RKO (cell line): ENCODE measurements around the gene HIPK2.

Source experiments
- DNase-seq: peaks from one replicate; pipeline ENCODE4 v3.0.0-alpha.2; 2016; ENCODE audit warnings: low spot score

The HIPK2 gene

DNA sequence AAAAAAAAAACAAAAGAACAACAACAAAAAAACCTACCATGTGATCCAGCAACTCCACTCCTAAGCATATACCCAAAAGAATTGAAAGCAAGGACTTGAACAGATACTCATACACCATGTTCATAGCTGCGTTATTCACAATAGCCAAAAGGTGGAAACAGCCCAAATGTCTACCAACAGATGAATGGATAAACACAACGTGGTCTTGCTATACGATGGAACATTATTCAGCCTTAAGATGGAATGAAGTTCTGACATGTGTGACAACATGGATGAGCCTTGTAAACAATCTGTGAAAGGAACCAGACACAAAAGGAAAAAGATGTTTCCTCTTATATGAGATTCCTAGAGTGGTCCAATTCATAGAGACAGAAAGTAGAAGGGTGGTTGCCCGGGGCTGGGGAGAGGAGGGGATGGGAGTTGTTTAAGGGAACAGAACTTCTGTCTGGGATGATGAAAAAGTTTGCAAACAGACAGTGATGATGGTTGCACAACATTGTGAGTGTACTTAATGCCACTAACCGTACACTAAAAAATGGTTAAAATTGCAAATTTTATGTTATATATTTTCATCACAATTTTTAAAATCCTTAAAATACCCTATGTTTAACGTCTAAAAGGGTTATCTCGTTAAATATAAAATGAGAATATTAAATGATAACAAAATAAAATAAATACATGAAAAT lies 242.7 kb downstream of the HIPK2 start:
- no peak for DNase-seq

- DNase-seq, result no peak
These were observed 243.7 kb downstream of the HIPK2 start for GRCh38 chr7:139534096-139534495.

DNA sequence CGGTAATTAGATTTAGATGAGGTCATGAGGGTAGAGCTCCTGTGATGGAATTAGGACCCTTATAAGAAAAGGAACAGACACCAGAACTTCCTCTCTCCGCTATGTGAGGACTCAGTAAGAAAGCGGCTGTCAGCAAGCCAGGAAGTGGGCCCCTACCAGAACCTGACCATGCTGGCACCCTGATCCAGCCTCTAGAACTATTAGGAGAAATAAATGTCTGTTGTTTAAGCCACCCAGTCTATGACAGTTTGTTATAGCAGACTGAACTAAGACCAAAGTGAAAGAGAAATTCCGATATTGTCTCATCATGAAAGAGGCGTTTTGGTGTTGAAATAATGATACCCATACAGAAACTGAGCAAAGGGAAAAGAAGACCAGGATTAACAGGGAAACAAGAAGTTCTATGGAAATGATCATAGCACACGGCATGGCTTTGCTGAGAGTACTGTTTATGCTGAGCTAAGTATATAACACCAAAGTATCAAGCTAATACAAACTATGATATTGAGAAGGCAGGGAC lies 245.1 kb downstream of the HIPK2 start:
- no peak for DNase-seq

DNA sequence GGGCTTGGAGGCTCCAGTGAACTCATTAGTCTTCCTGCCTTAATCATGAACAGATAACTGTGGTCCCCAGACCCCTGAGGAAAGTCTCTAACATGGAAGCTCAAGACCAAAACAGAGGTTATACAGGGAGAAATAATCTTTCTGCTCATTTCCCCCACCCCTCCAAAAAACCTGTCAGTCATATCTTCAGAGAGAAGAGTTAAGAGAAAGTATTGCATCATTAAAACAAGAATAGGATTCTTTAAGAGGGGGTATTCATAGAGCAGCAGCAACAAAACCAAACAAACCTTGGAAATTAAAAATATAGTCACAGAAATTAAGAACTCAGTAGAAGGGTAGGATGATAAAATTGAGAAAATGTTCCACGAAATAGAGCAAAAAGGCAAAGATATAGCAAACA lies 246.7 kb downstream of the HIPK2 start:
- DNase-seq, result no peak

DNA sequence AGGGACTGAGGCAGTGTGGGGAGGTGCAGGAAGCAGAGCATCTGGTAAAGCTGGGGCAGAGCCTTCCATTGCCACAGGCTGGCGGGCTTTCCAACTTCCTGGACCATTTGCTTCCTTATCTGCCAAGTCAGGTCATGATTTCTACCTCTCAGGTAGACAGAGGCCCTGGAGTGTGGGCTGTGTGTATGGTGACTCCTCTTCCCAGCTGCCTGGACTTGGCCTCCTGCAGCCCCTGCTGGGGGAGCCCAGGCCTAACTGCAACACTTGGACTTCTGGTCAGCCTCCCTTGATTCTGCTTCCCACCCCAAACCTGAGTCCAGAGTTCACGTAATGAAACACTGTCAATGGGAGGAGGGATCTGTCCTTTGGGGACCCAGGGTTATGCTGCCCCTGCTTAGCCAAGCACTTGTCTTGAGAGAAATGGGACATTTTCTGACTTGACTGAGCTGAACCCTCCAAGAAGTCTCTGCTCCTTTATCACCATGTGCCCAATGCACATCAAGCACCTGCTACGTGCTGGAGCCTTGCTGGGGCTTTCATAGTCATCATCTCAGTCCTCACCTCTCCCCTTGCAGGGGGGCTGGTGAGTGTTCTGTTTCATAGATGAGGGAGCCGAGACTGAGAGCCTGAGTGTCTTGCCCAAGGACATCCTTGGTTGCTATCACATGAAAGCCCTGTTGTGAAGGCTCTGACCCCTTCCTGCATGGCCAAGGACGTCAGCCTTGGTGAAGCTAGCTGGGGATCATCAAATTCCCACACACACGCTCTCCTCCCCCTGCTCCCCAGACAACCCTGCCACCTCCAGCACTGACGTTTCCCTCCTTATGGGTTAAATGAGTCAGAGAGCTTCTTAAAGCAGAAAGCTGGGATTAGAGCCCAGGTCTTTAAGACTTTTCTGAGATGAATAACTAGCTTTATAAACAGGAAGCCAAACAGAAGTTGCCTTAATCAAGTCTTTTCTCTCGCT lies 250.9 kb downstream of the HIPK2 start:
- DNase-seq, result no peak

- no peak for DNase-seq
These were observed 252.0 kb downstream of the HIPK2 start for GRCh38 chr7:139525750-139526149.

DNA sequence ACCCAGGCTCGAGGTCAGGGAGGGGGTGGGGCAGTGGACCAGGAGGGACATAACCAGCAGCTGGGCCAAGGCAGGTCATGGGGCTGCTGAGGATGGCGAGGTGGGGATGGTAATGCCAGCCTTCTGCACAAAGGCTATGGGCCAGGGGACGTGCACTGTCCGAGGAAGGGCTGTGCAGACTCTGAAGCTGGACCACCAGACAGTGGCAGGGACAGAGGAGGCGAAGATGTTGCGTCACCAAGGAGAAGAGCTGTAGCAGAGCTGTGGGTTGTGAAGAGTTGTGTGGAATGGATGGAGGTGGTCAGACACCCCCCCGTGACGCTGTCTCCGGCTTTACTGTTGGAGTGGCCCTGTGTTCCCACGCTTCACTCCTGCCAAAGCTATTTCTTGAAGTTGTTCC lies 252.6 kb downstream of the HIPK2 start:
- no peak for DNase-seq

DNA sequence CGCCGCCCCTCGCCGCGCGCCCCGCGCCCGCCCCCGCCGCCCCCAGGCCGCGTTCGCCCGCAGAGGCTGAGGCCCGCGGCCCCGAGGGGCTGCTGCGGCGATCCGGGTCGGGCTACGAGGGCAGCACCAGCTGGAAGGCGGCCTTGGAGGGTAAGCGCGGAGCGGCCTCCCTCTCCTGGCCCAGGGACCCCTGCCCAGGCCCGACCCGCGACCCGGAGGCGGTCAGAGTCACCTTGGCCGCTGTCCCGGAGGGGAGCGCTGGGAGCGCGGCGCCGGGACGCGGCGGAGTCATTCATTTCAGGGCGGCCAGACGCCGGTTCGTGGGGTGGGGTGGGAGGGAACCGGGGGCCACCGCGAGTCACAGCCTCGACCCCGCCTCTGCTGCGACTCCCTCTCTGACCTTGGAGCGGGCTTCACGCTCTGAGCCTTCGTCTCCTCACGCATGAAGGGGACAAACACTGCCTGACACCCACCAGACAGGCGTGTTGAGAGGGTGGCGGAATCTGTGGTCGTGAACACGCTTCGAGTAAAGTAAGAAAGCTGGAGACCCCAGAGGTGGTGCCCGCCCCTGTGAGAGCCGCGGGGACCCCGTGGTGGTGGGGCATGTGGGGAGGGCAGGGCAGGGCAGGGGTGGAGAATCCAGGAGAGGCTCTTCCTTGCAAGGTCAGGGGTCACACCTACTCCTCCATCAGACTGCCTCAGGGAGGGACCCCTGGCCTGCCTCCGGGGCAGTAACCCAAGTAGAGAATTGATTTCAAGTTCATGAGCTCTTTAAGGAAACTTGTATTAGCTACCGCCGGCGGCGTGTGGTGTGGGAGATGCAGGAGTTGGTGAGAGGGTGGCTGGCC lies 253.6 kb downstream of the HIPK2 start:
- no peak for DNase-seq

DNA sequence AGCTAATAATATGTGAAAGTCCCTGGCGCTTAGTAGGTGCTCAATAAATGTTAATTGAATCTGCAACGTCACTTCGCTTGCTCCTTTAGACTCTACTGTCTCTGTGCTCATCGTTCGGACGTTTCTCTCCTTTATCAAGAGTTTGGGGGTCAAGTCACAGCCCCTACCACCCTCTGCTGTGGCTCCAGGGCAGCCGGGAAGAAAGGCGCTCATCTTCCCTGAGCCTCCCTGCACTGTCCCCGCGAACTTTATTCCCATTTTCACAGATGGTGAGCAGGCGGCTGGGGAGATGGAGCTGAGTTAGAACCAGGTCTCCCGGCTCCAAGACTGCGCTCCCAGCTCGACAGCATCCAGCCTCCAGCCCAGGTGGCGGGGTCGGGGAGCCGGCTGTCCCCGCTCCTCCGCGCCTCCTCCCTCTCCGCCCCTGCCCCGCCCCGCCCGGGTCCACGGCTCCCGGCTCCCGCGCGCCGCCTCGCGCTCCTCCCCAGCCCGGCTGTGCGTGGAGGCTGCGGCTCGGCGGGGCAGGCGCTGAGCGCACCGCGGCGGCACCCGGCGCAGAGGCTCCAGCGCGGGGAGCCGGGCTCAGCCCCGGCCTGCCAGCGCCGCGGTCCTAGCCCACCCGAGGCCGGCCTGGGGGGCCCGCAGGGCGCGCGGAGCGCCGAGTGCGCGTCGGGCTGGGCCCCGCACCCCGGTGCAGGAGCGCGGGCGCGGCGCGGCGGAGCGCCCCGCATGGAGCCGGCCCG lies 254.4 kb downstream of the HIPK2 start, which contains the start of gene CLEC2L:
Gene CLEC2L (plus strand): TSS at position 487 of the 743 bp plus-strand sequence. CDS start 243 bp downstream, at position 730.
- no peak for DNase-seq

GRCh38 chr7:139522830-139523198 lies 255.0 kb downstream of the HIPK2 start:
- DNase-seq, result no peak

DNA sequence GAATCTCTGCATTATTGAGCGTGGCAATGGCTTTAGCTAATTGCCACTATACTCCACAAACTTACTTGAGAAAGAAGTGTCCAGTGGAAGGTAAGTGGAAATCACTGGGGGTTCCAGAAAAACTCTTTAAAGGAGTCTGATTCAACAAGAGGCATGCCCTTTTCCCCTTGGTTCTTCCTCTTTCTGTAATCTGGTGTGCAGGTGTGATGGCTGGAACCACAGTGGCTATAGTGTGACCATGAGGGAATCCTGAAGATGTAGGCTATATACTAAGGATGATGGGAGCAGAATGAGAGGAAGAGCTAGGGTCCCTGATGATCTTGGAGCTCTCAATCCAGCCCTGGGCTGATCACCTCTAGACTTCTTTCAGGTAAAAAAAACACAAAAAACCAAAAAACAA lies 256.4 kb downstream of the HIPK2 start:
- no peak for DNase-seq

DNA sequence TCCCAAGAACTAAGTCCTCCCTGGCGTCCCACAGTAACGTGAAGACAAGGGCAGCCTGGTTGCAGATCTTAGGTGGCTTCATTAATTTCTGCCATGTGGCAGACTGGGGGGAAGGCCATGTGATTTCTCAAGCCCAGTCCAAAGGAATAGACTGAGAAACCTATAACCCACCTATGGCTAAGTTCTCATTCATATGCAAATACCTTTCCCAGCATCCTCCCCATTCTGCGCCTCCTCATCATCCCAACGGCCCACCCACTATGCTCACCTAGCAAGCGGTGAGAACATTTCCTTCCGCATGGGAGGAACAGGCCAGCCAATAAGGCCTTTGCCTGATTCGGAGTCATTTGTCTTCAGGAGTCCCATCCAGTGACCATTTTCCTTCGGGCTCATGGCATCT lies 262.5 kb downstream of the HIPK2 start:
- DNase-seq, result no peak
